Activated CD4-positive, alpha-beta T cell treated with anti-CD3 and anti-CD28 coated beads, Interleukin-2, Interleukin-6, amounts not matched to agents 100 ng/mL and 50 ng/mL, durations not matched to agents 16 hours and 8 hours (primary cell): ENCODE measurements around the gene MYBPHL.
A peak's percentile ranks its signal among the peaks of the same experiment; 100 is the strongest.

Experiments used
- DNase-seq: peaks from one replicate; pipeline ENCODE4 v3.0.0-alpha.2; 2020

The MYBPHL gene

GRCh38 chr1:109277434-109278204 is 29.2 kb downstream of the MYBPHL start:
- DNase-seq = peak; percentile 79

GRCh38 chr1:109275706-109276345 is 31.0 kb downstream of the MYBPHL start:
- DNase-seq = no peak

DNA sequence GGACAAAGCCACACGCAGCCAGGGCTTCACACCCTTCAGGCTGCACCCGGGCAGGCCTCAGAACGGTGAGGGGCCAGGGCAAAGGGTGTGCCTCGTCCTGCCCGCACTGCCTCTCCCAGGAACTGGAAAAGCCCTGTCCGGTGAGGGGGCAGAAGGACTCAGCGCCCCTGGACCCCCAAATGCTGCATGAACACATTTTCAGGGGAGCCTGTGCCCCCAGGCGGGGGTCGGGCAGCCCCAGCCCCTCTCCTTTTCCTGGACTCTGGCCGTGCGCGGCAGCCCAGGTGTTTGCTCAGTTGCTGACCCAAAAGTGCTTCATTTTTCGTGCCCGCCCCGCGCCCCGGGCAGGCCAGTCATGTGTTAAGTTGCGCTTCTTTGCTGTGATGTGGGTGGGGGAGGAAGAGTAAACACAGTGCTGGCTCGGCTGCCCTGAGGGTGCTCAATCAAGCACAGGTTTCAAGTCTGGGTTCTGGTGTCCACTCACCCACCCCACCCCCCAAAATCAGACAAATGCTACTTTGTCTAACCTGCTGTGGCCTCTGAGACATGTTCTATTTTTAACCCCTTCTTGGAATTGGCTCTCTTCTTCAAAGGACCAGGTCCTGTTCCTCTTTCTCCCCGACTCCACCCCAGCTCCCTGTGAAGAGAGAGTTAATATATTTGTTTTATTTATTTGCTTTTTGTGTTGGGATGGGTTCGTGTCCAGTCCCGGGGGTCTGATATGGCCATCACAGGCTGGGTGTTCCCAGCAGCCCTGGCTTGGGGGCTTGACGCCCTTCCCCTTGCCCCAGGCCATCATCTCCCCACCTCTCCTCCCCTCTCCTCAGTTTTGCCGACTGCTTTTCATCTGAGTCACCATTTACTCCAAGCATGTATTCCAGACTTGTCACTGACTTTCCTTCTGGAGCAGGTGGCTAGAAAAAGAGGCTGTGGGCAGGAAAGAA is 32.0 kb downstream of the MYBPHL start:
- DNase-seq = no peak

DNA sequence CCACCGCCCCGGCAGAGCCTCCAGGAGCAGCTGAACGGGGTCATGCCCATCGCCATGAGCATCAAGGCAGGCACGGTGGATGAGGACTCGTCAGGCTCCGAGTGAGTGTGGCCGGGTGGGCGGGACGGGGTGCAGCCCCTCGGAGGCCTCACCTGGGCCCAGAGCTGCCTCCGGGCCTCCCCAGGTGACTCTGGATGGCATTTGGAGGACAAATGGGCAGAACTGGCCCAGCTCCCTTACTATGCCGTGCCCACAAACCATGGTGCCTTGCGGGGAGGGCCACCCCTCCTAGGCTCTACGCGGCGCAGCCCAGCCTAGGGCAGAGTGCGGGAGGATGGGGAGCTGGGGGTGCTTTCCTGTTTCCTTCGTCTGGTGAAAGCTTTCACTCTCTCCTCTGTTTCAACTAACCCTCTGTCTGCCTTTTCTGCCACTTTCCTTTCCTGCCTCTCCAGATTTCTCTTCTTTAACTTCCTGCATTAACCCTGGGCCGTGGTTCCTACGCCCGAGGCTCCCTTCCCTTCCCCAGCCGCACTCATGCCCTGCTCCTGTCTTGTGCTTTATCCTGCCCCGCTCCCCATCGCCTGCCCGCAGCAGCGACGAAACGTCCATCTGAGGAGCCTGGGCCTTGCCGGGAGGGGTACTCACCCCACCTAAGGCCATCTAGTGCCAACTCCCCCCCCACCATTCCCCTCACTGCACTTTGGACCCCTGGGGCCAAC is 33.1 kb downstream of the MYBPHL start:
- DNase-seq = no peak

DNA sequence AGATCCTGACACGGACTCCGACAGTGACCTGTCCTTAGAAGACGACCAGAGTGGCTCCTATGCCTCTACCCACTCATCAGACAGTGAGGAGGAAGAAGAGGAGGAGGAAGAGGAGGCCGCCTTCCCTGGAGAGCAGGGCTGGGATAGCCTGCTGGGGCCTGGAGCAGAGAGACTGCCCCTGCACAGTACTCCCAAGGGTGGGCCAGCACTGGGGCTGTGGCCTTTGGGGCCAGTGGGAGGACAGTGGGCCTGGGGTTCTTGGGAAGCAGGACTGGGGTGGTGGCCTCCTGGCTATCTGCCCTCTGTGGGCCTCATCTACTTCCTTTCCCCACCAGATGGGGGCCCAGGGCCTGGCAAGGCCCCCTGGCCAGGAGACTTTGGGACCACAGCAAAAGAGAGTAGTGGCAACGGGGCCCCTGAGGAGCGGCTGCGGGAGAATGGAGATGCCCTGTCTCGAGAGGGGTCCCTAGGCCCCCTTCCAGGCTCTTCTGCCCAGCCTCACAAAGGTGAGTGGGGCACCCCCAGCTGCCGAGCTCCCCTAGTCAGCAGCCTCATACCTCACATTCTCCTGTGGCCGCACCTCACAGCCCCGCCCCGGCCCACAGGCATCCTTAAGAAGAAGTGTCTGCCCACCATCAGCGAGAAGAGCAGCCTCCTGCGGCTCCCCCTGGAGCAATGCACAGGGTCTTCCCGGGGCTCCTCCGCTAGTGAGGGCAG is 33.8 kb downstream of the MYBPHL start:
- DNase-seq = no peak

- DNase-seq = no peak
Observed at GRCh38 chr1:109272021-109272799, 34.6 kb downstream of the MYBPHL start.

- DNase-seq = no peak
Observed at GRCh38 chr1:109271458-109271857, 35.4 kb downstream of the MYBPHL start.

DNA sequence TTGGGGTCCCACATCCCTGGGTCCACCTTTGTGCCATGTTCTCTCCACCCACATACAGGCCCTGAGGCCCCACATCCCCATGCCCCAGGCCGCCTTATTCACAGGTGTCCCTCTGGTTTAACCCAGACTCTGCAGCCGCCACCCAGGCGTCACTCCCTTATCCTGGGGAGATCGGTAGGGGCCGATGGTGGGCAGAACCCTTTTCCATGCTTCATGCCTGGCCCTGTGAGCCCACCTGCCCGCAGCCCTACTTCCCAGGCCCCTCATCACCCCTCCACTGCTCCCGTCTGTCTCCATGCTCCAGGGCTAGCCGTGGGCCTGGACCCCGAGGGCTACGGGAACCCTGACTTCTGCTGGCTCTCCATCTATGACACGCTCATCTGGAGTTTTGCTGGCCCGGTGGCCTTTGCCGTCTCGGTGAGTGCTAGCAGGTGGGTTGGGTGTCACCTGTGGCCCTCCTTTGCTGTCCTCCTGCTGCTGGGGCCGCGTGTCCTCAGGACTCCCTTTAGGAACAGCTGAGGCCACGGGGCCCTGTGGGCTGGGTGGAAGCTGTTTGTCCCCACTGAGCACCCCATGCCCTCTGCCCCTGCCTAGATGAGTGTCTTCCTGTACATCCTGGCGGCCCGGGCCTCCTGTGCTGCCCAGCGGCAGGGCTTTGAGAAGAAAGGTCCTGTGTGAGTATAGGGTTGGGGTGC is 36.0 kb downstream of the MYBPHL start:
- no peak for DNase-seq

DNA sequence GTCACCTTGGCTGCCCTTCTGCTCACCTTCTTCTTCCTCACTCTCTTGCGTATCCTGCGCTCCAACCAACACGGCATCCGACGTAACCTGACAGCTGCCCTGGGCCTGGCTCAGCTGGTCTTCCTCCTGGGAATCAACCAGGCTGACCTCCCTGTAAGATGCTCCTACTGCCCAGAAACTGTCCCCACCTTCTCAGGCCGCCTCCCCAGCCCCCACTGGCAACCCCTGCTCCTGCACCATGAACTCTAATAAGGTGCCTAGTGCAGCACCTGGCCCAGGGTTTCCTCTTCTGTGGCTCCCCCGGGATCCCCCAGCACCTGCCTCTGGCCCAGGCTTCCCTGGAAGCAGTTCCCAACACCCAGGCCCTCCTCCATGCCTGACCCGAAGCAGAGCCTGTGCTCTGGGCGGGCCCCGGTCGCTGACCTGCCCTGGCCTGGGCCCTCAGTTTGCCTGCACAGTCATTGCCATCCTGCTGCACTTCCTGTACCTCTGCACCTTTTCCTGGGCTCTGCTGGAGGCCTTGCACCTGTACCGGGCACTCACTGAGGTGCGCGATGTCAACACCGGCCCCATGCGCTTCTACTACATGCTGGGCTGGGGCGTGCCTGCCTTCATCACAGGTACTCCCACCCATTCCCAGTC is 36.7 kb downstream of the MYBPHL start:
- DNase-seq = no peak

GRCh38 chr1:109269212-109269980 is 37.4 kb downstream of the MYBPHL start:
- no peak for DNase-seq

GRCh38 chr1:109268431-109269211 is 38.2 kb downstream of the MYBPHL start:
- no peak for DNase-seq

DNA sequence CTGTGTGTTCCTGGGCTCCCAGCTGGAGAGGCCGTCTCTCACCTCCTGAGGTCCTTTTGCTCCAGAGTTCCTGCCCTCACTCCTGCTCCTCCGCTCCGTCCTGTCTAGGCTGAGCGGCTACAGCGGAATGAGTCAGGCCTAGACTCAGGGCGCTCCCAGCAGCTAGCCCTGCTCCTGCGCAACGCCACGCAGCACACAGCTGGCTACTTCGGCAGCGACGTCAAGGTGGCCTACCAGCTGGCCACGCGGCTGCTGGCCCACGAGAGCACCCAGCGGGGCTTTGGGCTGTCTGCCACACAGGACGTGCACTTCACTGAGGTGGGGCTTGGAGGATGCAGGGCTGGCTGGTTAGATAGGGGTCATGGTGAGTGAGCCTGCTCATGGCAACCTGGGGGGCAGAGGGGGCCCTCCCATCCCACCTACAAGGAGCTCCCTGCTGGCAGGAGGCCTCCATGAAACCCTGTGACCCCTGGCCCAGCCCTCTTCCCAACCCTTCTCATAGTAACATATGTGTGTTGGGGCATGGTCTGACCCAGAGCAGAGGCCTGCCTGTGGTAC is 39.0 kb downstream of the MYBPHL start:
- DNase-seq = no peak

- no peak for DNase-seq
Observed at GRCh38 chr1:109266965-109267364, 39.8 kb downstream of the MYBPHL start.

GRCh38 chr1:109265741-109266330 is 41.0 kb downstream of the MYBPHL start:
- no peak for DNase-seq

DNA sequence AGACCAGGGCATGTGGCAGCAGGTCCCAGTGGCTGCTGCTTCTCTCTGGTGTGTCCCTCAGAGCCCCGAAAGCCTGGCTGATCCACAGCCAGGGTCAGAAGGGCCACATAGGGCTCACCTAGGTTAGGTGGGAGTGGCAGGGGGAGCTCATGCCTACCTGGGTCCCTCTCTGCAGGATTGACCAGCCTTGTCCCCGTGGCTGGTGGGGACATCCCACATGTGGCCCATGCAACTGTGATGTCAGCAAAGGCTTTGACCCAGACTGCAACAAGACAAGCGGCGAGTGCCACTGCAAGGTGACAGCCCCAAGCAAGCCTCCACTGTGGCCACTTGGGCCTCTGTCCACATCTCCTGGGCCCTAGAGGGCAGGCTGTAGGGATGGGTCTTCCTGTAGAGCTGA is 41.8 kb downstream of the MYBPHL start:
- DNase-seq = no peak

DNA sequence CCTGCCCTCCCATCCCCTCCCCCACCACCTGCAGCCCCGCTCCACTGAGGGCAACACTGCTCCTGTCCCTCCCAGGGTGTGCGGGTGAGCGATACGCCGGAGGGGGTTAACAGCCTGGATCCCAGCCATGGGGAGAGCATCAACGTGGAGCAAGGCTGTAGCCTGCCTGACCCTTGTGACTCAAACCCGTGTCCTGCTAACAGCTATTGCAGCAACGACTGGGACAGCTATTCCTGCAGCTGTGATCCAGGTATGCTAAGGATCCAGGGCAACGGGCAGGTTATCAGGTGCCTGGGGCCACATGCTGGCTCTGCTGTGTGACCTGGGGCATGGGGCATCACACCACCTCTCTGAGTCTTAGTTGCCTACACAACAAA is 42.4 kb downstream of the MYBPHL start:
- DNase-seq = no peak

GRCh38 chr1:109263597-109264378 is 43.0 kb downstream of the MYBPHL start:
- DNase-seq = peak; percentile 85
